Measurements from ENCODE around the gene LARGE1. TPM values are rescaled to one million over a fixed set of nuclear protein-coding genes. Genes with fewer than 3 reads are reported as not detected.

Gene LARGE1
- total RNA-seq, 1 experiment from 2014 or later, result 1.5 TPM

DNA sequence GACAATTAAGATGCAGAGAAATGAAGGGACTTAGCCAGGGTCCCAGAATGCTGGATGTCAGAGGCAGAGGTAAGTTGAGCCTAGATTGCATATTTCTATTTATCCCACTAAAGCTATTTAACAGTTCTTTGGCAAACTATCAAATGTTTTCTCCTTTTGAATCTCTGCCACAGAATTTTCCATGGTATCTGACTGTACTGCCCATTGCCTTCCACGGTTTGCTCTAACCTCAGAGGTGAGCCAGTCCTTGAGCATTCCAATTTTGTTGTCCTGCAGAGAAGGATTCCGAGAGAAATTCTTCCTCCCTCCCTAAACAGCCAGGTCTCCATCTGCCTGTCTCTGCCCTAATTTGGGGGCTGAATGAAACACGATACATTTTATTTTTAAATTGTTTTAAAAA, 493.8 kb downstream of the LARGE1 start:
- H3K27ac ChIP-seq (ENCODE audit: low read depth, low read length), result no peak overlapping the region
- ChIA-PET CTCF (no interaction called here), RAD21 (ENCODE audit: low non-redundant PET in 1 of 2, low total read pairs in 2 of 2, uncharacterized antibody in 2 of 2, unreplicated experiment in 2 of 2) (no interaction called here), POLR2A (no interaction called here)
- H3K4me1 ChIP-seq (ENCODE audit: control insufficient read depth in 1 of 2, insufficient read depth in 2 of 2, low read length in 2 of 2), result no peaks in the 10 kb centered on the region
- H3K4me2 ChIP-seq (ENCODE audit: low read length), result no peak overlapping the region
- ATAC-seq, result no peak
- H3K9ac ChIP-seq (ENCODE audit: low read length), result no peak overlapping the region
- TF ChIP-seq EGR1 (IDR thresholded peaks at IDR 0.05; ENCODE audit: low read depth) (no peak), CEBPB (IDR thresholded peaks at IDR 0.05; ENCODE audit: low read depth) (no peak), ZFX (IDR thresholded peaks at IDR 0.05) (no peak), ZNF274 (IDR thresholded peaks at IDR 0.05; ENCODE audit: low read depth, low read length) (no peak), ELF1 (IDR thresholded peaks at IDR 0.05; ENCODE audit: borderline replicate concordance, low read depth) (no peak), EZH2 (IDR thresholded peaks at IDR 0.05) (no peak), SIN3A (IDR thresholded peaks at IDR 0.05; ENCODE audit: low read depth) (no peak)
- TF ChIP-seq, protein P1, sequence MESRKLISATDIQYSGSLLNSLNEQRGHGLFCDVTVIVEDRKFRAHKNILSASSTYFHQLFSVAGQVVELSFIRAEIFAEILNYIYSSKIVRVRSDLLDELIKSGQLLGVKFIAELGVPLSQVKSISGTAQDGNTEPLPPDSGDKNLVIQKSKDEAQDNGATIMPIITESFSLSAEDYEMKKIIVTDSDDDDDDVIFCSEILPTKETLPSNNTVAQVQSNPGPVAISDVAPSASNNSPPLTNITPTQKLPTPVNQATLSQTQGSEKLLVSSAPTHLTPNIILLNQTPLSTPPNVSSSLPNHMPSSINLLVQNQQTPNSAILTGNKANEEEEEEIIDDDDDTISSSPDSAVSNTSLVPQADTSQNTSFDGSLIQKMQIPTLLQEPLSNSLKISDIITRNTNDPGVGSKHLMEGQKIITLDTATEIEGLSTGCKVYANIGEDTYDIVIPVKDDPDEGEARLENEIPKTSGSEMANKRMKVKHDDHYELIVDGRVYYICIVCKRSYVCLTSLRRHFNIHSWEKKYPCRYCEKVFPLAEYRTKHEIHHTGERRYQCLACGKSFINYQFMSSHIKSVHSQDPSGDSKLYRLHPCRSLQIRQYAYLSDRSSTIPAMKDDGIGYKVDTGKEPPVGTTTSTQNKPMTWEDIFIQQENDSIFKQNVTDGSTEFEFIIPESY (IDR thresholded peaks at IDR 0.05; ENCODE audit: extremely low read depth, insufficient replicate concordance, low read length), result no peak
- TF ChIP-seq, protein P2, sequence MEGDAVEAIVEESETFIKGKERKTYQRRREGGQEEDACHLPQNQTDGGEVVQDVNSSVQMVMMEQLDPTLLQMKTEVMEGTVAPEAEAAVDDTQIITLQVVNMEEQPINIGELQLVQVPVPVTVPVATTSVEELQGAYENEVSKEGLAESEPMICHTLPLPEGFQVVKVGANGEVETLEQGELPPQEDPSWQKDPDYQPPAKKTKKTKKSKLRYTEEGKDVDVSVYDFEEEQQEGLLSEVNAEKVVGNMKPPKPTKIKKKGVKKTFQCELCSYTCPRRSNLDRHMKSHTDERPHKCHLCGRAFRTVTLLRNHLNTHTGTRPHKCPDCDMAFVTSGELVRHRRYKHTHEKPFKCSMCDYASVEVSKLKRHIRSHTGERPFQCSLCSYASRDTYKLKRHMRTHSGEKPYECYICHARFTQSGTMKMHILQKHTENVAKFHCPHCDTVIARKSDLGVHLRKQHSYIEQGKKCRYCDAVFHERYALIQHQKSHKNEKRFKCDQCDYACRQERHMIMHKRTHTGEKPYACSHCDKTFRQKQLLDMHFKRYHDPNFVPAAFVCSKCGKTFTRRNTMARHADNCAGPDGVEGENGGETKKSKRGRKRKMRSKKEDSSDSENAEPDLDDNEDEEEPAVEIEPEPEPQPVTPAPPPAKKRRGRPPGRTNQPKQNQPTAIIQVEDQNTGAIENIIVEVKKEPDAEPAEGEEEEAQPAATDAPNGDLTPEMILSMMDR (IDR thresholded peaks at IDR 0.05 in 2 of 3, conservative IDR thresholded peaks at IDR 0.05 in 1 of 3; ENCODE audit: borderline replicate concordance in 1 of 3, insufficient read depth in 1 of 3, low read depth in 2 of 3, low read length in 2 of 3), result no peak
- TF ChIP-seq, protein P3, sequence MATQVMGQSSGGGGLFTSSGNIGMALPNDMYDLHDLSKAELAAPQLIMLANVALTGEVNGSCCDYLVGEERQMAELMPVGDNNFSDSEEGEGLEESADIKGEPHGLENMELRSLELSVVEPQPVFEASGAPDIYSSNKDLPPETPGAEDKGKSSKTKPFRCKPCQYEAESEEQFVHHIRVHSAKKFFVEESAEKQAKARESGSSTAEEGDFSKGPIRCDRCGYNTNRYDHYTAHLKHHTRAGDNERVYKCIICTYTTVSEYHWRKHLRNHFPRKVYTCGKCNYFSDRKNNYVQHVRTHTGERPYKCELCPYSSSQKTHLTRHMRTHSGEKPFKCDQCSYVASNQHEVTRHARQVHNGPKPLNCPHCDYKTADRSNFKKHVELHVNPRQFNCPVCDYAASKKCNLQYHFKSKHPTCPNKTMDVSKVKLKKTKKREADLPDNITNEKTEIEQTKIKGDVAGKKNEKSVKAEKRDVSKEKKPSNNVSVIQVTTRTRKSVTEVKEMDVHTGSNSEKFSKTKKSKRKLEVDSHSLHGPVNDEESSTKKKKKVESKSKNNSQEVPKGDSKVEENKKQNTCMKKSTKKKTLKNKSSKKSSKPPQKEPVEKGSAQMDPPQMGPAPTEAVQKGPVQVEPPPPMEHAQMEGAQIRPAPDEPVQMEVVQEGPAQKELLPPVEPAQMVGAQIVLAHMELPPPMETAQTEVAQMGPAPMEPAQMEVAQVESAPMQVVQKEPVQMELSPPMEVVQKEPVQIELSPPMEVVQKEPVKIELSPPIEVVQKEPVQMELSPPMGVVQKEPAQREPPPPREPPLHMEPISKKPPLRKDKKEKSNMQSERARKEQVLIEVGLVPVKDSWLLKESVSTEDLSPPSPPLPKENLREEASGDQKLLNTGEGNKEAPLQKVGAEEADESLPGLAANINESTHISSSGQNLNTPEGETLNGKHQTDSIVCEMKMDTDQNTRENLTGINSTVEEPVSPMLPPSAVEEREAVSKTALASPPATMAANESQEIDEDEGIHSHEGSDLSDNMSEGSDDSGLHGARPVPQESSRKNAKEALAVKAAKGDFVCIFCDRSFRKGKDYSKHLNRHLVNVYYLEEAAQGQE (IDR thresholded peaks at IDR 0.05; ENCODE audit: low read depth), result no peak
- no peaks in the 10 kb centered on the region for H3K27me3 ChIP-seq (ENCODE audit: insufficient read depth, low read length)
- DNase-seq (ENCODE audit: low read depth, low spot score), result no peak
- peaks cover 12 to 15% of the 10 kb centered on the region in 2 experiments; a peak in 2 of 4 replicates for H3K9me3 ChIP-seq (ENCODE audit: control insufficient read depth in 1 of 2, insufficient read depth in 1 of 2, low read depth in 1 of 2, low read length in 2 of 2)
- H3K9me2 ChIP-seq (ENCODE audit: insufficient read depth), result no peaks in the 10 kb centered on the region
- no peaks in the 10 kb centered on the region for H3K79me2 ChIP-seq (ENCODE audit: insufficient read depth, low read length)
- no peaks in the 10 kb centered on the region for H4K20me1 ChIP-seq (ENCODE audit: insufficient read depth)
- no peak overlapping the region for H3K4me3 ChIP-seq (replicated peaks in 1 of 2; ENCODE audit: low read depth in 1 of 2, low read length in 2 of 2)
- intact Hi-C loops (cut with micrococcal nuclease), result no loop called here
- no TSS peak for BruUV-seq (replicated peaks)
- no peak overlapping the region for H2AFZ ChIP-seq (ENCODE audit: low read depth, low read length, poor library complexity, severe bottlenecking)
- H3K36me3 ChIP-seq (ENCODE audit: control insufficient read depth in 1 of 2, insufficient read depth in 2 of 2, low read length in 2 of 2), result no peaks in the 10 kb centered on the region
